Ovary (tissue), 3 donors: ENCODE data around the gene CLDN9.

ENCODE experiments used
- EP300 ChIP-seq: sonication (generic); formaldehyde crosslinking; IDR thresholded peaks from one replicate; pipeline ENCODE4 v1.6.1; 2017; ENCODE audit warnings: antibody characterized with exemption
- TF ChIP-seq, protein P1 (sequence below), 3 donors: fragments of 450-650 bp in 2 of 3; fragments of 200-600 bp in 1 of 3; IDR thresholded peaks; one replicate each; pipeline versions ENCODE4 v1.5.1 to v1.8.0; 2016 to 2022; ENCODE audit warnings: antibody characterized with exemption in 3 of 3, mild to moderate bottlenecking in 1 of 3
- donor health status: DM: no; HTN: no; CAD: no.

DNA sequence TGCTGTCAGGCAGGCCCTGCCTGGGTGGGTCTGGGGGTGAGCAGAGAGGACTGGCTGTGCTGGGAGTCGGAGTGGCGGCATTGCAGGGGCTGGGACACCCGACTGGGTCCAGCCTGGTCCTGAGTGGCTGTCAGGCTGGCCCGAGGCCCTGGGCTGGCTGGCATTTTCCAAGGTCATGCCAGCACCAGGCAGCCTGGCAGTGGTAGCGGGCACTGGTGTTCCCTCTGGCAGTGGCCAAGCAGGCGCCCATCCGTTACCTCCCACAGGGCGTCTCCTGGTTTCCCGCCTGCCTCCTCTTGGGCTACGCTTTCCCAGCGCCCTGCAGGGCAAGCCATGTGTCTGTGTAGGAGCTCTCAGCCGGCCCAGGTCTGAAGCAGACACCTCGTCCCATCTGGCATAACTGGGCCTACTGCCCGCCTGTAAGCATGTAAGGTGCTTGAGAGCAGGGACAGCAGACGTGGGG lies 26.8 kb upstream of the CLDN9 start:
- TF ChIP-seq EP300 = no peak
- TF ChIP-seq, protein P1, sequence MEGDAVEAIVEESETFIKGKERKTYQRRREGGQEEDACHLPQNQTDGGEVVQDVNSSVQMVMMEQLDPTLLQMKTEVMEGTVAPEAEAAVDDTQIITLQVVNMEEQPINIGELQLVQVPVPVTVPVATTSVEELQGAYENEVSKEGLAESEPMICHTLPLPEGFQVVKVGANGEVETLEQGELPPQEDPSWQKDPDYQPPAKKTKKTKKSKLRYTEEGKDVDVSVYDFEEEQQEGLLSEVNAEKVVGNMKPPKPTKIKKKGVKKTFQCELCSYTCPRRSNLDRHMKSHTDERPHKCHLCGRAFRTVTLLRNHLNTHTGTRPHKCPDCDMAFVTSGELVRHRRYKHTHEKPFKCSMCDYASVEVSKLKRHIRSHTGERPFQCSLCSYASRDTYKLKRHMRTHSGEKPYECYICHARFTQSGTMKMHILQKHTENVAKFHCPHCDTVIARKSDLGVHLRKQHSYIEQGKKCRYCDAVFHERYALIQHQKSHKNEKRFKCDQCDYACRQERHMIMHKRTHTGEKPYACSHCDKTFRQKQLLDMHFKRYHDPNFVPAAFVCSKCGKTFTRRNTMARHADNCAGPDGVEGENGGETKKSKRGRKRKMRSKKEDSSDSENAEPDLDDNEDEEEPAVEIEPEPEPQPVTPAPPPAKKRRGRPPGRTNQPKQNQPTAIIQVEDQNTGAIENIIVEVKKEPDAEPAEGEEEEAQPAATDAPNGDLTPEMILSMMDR (IDR thresholded peaks at IDR 0.05) = no peak
